Medulla oblongata (tissue), 1 donor: Measurements from ENCODE around the gene ABHD8.
A peak's percentile ranks its signal among the peaks of the same experiment; 100 is the strongest.

ENCODE experiments used
- DNase-seq: peaks from one replicate; pipeline ENCODE4 v3.0.0-alpha.2; 2015; ENCODE audit errors: extremely low spot score

The ABHD8 gene

DNA sequence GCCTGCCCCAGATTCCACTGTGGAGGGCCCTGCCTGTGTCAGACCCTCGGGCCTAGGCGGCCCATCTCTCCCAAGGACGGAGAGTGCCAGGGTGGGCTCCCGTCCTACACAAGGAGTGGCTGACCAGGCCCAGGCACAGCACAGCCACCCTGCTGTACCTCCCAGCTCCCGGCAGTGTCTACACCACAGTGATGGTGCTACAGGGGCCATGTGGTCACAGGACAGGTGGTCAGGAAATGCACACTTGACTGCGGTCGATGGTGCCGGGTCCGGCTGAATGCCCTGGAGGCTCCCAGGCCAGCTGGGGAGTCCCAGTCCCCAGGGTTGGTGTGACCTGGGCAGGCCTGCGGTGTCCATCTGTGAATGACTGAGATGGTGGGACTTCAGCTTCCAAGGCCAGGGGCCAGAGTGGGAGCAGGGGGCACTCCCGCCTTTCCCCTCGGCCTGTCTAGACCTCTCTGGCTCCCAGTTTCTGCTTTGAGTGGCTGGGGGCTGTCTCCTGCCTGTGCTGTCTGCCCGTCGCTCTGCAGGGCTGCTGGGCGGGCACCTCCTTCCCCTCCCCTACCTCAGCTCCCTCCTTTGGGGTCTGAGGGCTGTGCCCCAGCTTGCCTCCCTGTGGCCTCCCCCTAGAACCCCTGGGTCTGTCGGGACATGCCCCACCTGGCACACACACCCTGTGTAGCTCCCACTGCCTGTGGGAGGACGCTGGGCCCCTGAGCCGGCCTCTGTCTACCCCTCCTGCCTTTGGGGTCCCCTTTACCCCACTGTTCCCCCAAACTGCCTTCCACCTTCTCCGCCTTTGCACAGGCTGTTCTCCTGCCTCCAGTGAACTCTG lies 18.6 kb upstream of the ABHD8 start:
- DNase-seq, result no peak

DNA sequence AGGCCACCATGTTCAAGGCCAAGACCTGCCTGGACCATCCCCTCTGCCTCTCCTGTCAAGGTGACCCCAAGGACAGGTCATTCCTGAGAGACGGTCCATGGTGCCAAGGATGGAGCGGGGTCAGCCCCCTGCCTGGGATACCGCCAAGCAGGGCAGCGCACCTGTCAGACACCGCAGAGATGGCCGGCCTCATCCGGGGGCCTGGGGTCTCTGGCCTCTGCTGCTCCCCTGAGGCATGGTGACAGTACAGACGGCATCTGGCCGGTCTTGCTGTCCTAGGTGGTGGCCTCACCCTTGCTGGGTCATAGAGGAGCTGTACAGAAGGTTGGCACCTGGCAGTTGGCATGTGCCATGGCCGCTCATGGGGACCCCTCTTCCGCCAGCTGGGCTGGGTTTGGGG lies 17.2 kb upstream of the ABHD8 start:
- no peak for DNase-seq

DNA sequence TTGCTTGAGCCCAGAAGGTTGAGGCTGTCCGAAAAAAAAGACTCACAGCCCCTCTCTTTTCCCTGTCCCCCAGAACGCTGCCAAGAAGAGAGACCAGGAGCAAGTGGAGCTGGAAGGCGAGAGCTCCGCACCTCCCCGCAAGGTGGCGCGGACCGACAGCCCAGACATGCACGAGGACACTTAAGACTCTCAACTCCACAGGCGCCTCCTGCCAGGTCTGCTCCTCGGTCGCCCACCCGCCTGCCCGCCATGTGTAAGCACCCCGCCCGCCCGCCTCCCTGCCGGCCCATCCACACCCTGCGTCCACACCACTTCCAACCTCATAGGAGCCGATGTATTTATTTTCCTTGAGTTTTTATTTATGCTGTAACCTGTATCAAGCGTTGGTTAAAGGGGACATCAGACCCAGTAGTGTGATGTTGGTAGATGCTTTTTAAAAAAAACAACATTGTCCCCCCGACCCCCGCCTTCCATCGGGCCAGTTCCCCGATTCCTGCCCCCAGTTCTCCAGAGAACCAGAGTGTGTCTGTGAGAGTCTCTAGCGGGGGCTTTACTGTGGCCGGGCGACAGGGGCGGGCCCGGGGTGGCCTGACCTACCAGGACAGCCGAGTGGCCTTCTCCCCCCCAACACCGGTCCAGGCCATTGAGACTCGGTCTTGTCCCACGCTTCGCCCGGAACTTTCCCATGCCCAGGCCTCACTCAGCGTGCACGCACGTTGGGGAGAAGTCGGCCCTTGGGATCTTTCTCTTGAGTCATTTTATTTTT lies 16.4 kb upstream of the ABHD8 start:
- DNase-seq, result no peak

DNA sequence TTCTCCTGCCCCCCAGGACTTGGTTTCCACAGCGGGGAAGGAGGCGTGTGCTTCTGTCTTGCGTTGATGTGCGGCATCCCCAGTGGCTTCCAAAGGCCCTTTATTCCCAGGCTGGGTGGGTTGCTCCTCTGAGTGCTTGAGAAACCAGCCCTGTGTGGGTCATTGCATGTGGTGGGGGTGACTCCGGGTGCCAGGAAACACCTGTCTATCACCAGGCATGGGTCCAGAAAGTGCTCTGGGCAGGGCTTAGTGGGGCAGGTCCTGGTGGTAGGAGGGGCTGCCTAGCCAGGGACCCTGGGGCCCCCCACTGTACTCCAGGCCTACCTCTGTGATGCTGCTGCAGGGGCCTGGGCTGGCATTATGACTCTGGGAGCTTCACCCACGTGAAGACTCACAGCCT lies 15.7 kb upstream of the ABHD8 start:
- no peak for DNase-seq

DNA sequence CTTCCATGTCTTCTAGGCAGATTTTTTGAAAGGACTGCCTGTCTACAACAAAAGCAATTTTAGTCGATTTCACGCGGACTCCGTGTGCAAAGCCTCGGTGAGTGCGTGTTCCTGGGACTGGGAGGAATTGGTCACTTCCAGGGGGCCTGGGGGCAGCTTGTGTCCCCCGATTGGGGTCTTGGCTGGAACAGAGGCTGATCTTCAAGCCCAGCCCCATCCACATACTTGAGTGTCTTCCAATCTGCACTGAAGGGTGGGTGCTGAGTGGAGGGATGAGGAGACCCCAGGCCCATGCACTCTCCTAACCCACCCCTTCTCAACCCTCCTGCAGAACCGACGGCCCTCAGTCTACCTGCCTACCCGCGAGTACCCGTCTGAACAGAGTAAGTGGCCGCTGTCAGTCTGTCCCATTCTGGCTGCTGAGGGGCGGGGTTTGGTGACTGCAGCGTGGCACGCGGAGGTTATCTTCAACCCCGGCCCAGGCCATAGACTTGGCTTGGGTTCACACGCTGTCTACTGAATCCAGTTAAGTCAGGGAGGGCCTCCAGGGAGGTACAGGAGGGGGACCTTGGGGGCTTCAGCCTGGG lies 10.9 kb upstream of the ABHD8 start:
- DNase-seq, result no peak

DNA sequence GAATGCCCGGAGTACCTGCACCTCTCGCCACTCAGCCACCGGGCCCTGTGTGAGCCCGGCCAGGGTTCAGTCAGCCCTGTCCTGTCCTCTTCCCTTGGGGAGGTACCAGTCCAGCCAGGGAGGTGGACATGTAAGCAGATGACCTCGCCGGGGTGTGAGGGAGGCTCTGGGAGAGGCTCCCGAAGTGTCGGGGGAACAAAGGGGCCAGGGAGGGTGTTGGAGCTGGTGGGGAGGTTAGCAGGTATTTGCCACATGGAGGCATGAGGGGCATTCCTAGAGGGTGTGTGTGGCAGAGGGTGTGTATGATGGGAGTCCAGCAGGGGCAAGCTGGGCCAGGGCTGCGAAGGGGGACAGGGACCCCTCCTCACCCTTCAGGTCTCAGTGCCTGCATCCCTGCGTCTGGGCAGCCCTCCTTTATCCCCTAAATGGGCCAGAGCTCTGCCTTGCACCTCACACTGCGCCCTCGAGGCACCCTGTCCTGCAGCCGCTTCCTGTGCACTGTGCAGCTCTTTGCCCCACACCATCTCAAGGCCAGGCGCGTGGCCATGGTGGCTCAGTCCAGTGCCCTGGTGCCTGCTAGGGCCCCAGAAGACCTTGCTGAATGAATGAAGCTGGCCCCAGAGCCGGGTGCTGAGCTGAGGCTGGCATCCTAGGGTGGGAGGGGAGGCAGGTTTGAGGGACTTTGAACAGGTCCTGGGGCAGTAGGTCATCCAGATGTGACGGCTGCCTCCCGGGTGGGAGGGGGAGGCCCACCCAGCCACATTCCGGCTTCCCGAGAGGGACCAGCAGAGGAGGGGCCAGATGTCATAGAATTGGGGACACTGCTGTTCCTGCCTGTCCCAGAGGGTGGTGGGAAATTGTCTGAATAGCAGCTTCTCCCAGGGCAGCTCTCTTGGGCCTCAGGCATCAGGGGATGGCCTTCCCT lies 9.2 kb upstream of the ABHD8 start:
- no peak for DNase-seq

DNA sequence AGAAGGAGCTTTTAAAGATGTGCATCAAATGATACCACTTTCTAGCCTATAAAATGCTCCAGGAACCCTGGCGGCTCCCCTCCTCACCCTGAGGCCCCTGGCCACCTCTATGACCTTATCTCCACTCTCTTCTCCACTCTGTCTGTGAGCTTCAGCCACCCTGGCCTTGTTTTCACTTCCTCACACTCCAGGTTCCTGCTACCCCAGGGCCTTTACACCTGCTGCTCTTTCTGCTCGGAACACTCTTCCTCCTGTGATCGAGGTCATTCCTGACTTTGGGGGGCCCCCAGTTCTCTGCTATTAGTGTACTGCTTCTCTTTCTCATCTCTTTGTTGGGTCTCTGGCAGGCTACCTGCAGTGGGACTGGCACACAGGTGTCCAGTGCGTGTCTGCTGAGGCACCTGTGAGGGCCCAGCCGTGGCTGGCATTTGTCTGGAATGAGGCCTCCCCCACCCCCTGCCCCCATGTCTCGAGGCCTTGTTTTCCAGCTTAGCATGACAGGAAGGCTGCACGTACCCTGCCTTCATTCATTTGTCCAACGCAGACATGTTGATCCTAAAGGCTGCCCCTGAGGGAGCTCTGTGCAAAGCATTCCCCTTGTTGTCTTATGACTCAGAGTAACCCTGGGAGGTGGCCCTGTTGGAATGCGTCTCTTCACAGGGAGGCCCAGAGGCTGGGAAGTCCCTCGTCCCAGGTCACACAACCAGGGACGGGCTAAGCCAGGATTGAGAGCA lies 8.4 kb upstream of the ABHD8 start:
- no peak for DNase-seq

DNA sequence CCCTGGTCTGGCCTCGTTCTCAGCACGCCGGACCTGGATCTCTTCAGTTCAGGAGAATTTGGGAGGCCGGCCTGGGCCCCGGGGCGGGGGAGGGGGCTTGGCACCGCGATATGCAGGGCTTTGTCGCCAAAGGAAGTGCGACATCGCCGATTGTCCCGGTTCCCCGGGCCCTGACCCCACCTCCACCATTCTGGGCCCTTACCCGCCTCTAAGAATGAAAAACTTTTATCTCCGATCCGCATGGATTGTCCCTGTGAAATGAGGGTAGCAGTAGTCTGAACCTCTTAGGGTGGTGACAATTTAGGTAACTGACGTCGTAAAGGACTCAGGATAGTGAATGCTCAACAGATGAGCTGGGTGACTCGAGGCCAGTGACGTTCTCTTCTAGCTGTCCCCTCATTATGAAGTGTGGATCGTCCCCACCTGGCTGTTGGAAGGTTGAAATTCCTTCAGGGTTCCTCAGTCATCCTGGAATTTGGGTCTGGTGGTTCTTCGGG lies 6.8 kb upstream of the ABHD8 start:
- DNase-seq, result no peak

DNA sequence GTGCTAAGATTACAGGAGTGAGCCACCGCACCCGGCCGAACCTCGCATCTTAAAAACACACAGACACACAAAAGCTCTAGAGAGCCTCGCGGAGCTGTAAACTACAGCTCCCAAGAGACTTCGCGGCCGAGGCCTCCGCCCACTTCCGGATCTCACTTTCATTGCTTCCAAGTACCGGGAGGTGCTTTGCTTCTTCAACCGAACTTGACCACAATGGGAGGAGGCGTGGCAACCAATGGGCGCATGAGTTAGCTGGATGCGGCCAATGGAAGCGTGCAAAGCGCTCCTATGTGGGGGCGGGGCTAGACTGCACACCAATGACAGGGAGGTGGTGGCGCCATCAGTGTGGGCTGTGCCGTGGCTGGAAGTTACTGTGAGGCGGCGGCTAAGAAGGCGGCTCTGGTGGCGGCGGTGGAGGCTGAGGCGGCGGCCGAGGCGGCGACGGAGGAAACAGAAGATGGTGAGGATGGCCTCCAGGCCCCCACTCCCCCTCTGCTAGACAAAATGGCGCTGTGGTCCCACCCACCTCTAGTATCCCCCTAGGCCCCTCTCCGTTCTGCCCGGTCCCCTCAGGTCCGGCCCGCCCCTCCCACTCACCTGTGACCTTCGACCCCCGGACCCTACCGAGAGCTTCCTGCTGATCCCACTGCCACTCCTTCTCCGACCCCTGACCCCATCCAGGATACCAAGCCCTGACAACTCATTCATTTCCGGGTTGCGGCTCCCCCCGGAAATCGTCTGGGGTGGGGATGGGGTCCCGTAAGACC lies 6.2 kb upstream of the ABHD8 start, which contains the start of gene DDA1:
Gene DDA1 (plus strand): TSS at position 366 of the 767 bp plus-strand sequence. CDS start 92 bp downstream, at position 458.
- peak; percentile 100 for DNase-seq

DNA sequence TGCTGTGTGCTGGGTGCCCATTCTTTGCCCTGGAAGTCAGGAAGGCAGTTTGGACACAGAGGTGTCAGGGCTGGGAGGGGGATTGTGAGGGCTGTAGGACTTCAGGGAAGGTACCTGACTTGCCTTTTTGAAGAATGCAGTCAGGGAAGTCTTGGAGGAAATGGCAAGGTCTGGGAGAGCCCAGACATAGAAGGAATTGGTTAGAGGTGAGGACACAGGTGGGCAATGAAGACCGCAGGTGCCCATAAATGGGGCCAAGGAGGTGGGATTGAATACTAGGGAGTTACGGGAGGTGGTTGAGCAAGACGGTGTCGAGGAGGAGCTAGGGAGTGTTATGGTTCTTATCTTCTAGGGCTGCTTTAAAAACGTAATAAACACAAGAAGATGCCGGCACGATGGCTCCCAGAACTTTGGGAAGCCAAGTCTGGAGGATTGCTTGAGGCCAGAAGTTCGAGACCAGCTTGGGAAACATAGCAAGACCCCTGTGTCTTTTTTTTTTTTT lies 4.7 kb upstream of the ABHD8 start:
- DNase-seq, result no peak

DNA sequence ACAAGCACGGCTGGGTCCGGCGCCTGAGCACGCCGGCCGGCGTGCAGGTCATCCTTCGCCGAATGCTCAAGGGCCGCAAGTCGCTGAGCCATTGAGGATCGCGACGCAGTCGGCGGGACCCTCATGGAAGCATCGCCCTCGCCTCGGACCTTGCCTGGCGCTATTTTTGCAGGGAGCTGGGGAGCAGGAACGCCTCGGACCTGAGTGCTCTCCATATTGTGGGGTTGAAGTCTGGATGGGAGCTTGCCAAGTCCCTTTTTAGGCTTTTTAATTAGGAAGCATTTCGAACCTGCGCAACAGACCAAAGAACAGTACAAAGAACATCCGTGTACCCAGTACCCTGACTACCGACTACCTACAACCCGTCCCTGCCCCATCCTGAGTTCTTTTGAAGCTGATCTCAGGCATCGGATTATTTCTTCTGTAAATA lies 3.1 kb upstream of the ABHD8 start:
- DNase-seq, result peak; percentile 22

DNA sequence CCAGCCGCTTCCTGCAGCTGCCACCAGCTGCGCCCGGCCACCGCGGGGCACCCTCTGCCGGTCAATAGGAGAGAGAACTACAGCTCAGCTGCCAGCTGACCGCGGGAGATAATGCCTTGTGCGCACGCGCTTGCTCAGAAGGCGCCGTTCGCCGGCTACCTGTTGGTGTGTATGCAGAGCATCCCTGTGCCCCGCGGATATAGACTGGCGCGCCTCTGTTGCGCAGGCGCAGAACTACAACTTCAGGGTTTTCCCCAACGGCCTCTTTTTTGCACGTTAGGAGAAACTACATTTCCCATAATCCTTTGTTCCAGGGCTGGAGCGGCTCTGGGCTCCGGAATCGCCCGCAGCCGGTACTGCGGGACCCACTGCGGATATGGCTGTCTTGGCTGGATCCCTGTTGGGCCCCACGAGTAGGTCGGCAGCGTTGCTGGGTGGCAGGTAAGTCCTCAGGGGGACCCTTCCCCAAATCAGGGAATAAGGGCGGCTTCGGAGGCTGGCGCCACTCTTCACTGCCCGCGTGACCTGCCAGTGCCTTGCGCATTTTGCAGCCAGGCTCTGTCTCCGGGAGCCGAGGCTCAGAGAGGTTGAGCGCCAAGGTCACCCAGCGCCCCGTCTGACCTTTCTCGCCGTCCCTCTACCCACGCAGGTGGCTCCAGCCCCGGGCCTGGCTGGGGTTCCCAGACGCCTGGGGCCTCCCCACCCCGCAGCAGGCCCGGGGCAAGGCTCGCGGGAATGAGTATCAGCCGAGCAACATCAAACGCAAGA lies 2.5 kb upstream of the ABHD8 start, which contains the start of gene MRPL34:
Gene MRPL34 (plus strand): TSS at position 356 of the 768 bp plus-strand sequence. CDS start 21 bp downstream, at position 377.
- peak; percentile 97 for DNase-seq

DNA sequence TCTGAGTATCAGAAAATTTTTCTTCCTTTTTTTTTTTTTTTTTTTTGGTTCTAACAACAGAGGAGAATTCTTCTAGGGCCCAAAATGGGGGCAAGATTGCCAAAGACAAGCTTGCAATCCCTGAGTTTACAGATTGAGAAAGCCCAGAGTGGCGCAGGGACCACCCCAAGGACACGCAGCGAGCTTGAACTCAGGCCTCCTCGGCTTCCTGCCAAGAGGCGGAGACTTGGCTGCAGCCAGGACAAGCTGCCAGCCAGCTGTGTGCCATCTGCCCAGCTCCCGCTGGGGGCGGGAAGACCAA lies 1.9 kb upstream of the ABHD8 start:
- DNase-seq, result no peak

DNA sequence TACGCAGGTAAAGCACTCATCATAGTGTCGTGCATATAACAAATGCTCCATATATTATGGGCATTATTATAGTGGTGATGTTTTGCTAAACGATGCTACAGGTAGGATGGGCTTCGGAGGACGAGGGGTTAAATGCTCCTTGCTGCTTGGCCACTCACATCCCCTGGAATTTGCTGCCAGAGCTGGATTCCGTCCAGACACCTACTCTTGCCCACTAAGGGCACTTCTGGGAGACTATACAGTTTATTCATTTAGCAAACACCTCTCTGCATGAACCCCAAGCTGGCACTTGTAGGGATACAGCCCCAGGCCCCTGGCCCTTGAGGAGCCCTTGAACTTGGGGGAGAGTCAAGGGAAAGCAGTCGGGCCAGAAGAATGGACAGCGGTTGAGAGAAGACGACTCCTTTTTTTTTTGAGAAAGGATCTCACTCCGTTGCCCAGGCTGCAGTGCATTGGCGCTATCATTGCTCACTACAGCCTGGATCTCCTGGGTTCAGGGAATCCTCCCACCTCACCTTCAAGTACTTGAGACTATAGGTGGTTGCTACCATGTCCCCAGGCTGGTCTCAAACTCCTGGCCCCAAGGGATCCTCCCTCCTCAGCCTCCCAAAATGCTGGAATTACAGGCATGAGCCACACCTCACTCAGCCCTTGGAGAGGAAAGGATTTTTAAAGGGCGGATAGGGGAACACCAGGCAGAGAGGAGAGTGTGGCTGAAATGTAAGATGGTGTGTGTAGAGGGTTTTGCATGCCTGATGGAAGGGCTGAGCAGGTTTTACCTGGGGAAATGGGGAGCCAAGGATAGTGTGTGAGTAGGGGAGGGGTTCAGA lies 1.4 kb upstream of the ABHD8 start:
- no peak for DNase-seq

DNA sequence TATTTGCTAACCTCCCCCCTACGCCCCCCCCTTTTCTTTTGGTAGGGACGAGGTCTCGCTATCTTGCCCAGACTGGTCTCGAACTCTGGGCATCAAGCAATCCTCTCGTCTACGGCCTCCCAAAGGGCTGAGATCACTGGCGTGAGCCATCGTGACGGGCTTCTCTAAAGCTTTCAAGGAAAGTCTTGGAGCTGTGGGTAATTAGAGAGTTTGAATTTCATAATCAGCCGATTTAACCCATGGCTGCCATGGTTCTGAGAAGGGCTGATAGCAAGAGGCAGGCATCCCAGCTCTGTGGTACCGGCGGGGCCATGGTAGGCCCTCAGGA lies 679 bp upstream of the ABHD8 start:
- peak; percentile 26 for DNase-seq

DNA sequence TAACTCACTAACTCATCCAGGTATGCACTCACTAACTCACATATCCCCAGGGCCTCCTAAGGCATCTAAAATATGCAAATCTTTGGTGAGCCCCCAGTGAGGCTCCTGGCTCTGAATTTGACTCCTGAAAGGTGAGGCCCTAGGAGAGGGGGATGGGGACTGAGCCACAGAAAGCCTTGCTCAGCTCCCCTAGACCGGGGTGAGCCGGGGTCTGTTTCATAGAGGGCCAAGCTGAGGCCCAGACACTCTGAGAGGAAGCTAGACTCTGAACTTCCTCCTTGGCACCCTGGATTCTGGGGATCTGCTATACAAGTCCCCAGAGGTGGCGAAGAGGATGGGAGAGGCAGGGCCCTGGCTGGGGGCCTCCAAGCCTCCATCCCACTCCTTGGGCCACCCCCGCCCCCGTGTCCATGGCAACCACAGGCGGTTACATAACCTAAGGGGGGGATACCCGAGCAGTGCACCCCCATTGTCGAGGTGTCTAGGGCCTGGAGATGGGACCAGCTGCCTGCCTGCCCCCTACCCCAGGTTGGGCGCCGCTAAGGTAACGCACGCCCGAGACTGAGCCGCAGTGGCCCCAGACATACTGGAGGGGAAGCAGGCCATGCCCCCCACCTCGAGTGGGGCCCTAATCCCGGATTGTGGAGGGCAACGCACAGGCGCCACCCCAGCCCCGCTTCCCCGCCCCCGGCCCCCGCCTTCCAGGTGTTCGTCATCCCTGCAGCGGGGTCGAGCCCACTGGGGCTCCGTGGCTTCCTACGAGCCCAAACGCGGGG lies 646 bp downstream of the ABHD8 start:
- peak; percentile 27 for DNase-seq

DNA sequence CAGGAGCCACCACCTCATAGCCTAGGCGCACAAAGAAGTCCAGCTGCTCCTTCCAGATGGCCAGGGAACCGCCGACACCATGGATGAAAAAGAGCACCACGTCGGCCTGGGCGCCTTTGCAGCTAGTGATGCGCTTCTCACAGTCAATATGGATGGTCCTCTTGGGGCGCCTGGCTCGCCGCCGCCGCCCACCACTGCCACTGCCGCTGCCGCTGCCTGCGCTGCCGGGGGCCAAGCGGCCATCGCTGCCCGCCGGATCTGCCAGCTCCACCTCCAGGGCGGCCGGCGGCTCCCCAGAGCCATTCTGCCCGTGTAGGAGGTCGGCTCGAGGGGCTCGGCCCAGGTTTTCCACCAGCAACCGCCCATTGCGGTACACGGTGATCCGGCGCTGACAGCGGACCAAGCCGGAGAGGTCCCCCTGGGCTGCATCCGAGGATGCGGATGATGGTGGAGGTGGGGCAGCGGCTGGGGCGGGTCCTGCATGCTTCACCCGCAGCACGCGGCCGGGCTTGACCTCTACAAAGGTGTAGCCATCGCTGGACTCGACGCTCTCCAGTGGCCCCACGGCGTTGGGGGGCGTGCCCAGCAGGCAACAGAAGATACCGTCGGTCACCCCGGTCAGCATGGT lies 2.1 kb downstream of the ABHD8 start:
- DNase-seq, result no peak
